SK-N-SH (cell line): ENCODE results near the gene YKT6. TPM values are rescaled to one million over a fixed set of nuclear protein-coding genes. Genes with fewer than 3 reads are reported as not detected.

ENCODE experiments used
- CTCF ChIA-PET: fragments of 300-600, 350-600 bp; formaldehyde crosslinking; extraction: SDS; loops from one replicate; lab custom pipeline; 2021; lab: Yijun Ruan, JAX
- POLR2A ChIA-PET: fragments of 350-600 bp; sonication (Branson Sonifier 250); formaldehyde crosslinking; extraction: SDS; loops from one replicate; lab custom pipeline; 2020; ENCODE audit warnings: antibody characterized with exemption, inconsistent platforms; lab: Yijun Ruan, JAX
- DNase-seq: peaks from one replicate; pipeline ENCODE4 v3.0.0; 2012
- H2AFZ ChIP-seq: fragments of 200-600 bp; sonication (generic); 2 replicates; pipeline ENCODE4 v1.8.1; 2016; ENCODE audit warnings: antibody characterized with exemption, mild to moderate bottlenecking, low read depth
- H3F3A ChIP-seq: fragments of 200-600 bp; sonication (generic); replicated peaks from 2 replicates; pipeline ENCODE3; 2016; ENCODE audit warnings: antibody characterized with exemption, mild to moderate bottlenecking; ENCODE audit not compliant: insufficient read depth
- H3K27ac ChIP-seq, 2 experiments: fragments of 200-500 bp in 1 of 2; fragments of 200-600 bp in 1 of 2; sonication (Bioruptor generic) in 1 of 2; sonication (generic), shearing (Covaris generic) in 1 of 2; 2 replicates each; pipeline versions ENCODE4 v1.5.1 to v1.6.1; 2014 to 2016; ENCODE audit warnings: low read depth in 2 of 2, inconsistent platforms in 1 of 2, low read length in 1 of 2, mild to moderate bottlenecking in 1 of 2, mixed read lengths in 1 of 2
- H3K27me3 ChIP-seq: fragments of 200-600 bp; sonication (generic), shearing (Covaris generic); 2 replicates; pipeline ENCODE4 v1.6.1; 2016; ENCODE audit warnings: mixed run types; ENCODE audit not compliant: insufficient read depth
- H3K36me3 ChIP-seq, 2 experiments: fragments of 200-500 bp in 1 of 2; fragments of 200-600 bp in 1 of 2; sonication (Bioruptor generic) in 1 of 2; sonication (generic) in 1 of 2; replicated peaks in 1 of 2; 2 replicates each; pipeline versions ENCODE3 to v1.5.1; 2014 to 2016; ENCODE audit warnings: low read length in 1 of 2, mild to moderate bottlenecking in 1 of 2; ENCODE audit not compliant: insufficient read depth in 2 of 2, control insufficient read depth in 1 of 2
- H3K4me1 ChIP-seq, 2 experiments: fragments of 200-500 bp in 1 of 2; fragments of 200-600 bp in 1 of 2; sonication (Bioruptor generic) in 1 of 2; sonication (generic), shearing (Covaris generic) in 1 of 2; 2 replicates each; pipeline versions ENCODE4 v1.5.1 to v1.6.1; 2014 to 2016; ENCODE audit warnings: low read depth in 1 of 2, low read length in 1 of 2, mixed run types in 1 of 2; ENCODE audit not compliant: insufficient read depth in 2 of 2, control insufficient read depth in 1 of 2
- H3K4me2 ChIP-seq: fragments of 200-600 bp; sonication (generic), shearing (Covaris generic); 2 replicates; pipeline ENCODE4 v1.6.1; 2017; ENCODE audit warnings: mixed run types
- H3K4me3 ChIP-seq, 2 experiments: fragments of 200-500 bp in 1 of 2; fragments of 200-600 bp in 1 of 2; sonication (Bioruptor generic) in 1 of 2; sonication (generic), shearing (Covaris generic) in 1 of 2; 2 replicates each; pipeline versions ENCODE4 v1.5.1 to v1.8.1; 2014 to 2016; ENCODE audit warnings: low read depth in 2 of 2, inconsistent platforms in 1 of 2, low read length in 1 of 2, mild to moderate bottlenecking in 1 of 2, mixed read lengths in 1 of 2, moderate library complexity in 1 of 2
- H3K79me2 ChIP-seq: fragments of 200-600 bp; sonication (generic); 2 replicates; pipeline ENCODE4 v1.8.1; 2017; ENCODE audit warnings: mild to moderate bottlenecking; ENCODE audit not compliant: insufficient read depth
- H3K9ac ChIP-seq: fragments of 200-600 bp; sonication (generic); 2 replicates; pipeline ENCODE4 v1.6.1; 2017; ENCODE audit warnings: mixed run types
- H3K9me2 ChIP-seq: fragments of 200-600 bp; sonication (generic); 2 replicates; pipeline ENCODE4 v1.6.1; 2017; ENCODE audit warnings: mixed run types
- H3K9me3 ChIP-seq: fragments of 200-600 bp; sonication (generic); 2 replicates; pipeline ENCODE4 v1.6.1; 2017; ENCODE audit warnings: mixed run types, mild to moderate bottlenecking, moderate library complexity
- H4K20me1 ChIP-seq: fragments of 200-600 bp; sonication (generic); 2 replicates; pipeline ENCODE4 v1.6.1; 2017; ENCODE audit warnings: mild to moderate bottlenecking, mixed run types; ENCODE audit not compliant: insufficient read depth
- CHD2 ChIP-seq: fragments of 150-350 bp; IDR thresholded peaks from 2 replicates; pipeline ENCODE4 v1.6.1; 2018; ENCODE audit warnings: low read length; ENCODE audit not compliant: partially characterized antibody
- ELF1 ChIP-seq: IDR thresholded peaks from 2 replicates; pipeline ENCODE4 v1.4.0; 2012
- EP300 ChIP-seq, 2 experiments: IDR thresholded peaks; 2 replicates each; pipeline versions ENCODE4 v1.4.0 to v1.6.1; 2012; ENCODE audit warnings: borderline replicate concordance in 1 of 2, low read depth in 1 of 2, low read length in 1 of 2
- FOXM1 ChIP-seq: IDR thresholded peaks from 2 replicates; pipeline ENCODE4 v1.4.0; 2012; ENCODE audit warnings: low read depth, mild to moderate bottlenecking
- GABPA ChIP-seq: IDR thresholded peaks from 2 replicates; pipeline ENCODE4 v1.4.0; 2012; ENCODE audit warnings: low read depth, mild to moderate bottlenecking
- GATA2 ChIP-seq: sonication (generic); formaldehyde crosslinking; IDR thresholded peaks from 2 replicates; pipeline ENCODE4 v1.5.0; 2020; ENCODE audit warnings: mild to moderate bottlenecking, missing genetic modification reagents
- MAX ChIP-seq: IDR thresholded peaks from 2 replicates; pipeline ENCODE4 v1.4.0; 2012; ENCODE audit warnings: low read depth
- MEF2A ChIP-seq: IDR thresholded peaks from 2 replicates; pipeline ENCODE4 v1.4.0; 2012; ENCODE audit warnings: low read depth, borderline replicate concordance
- MXI1 ChIP-seq: IDR thresholded peaks from 2 replicates; pipeline ENCODE4 v1.6.1; 2012; ENCODE audit warnings: mild to moderate bottlenecking, low read depth, low read length, improper control_type of control experiment
- NFIC ChIP-seq: IDR thresholded peaks from 2 replicates; pipeline ENCODE4 v1.4.0; 2012; ENCODE audit warnings: borderline replicate concordance
- POLR2AphosphoS5 ChIP-seq: IDR thresholded peaks from 2 replicates; pipeline ENCODE4 v1.6.1; 2012; ENCODE audit warnings: low read depth, low read length
- RAD21 ChIP-seq: IDR thresholded peaks from 2 replicates; pipeline ENCODE4 v1.6.1; 2012; ENCODE audit warnings: mild to moderate bottlenecking, low read length
- RCOR1 ChIP-seq: fragments of 150-350 bp; IDR thresholded peaks from 2 replicates; pipeline ENCODE4 v1.6.1; 2017; ENCODE audit warnings: antibody characterized with exemption, low read length
- RFX5 ChIP-seq: IDR thresholded peaks from 2 replicates; pipeline ENCODE4 v1.6.1; 2012; ENCODE audit warnings: mild to moderate bottlenecking, improper control_type of control experiment, low read length
- SIN3A ChIP-seq: IDR thresholded peaks from 2 replicates; pipeline ENCODE4 v1.6.1; 2012; ENCODE audit warnings: low read depth, mild to moderate bottlenecking, low read length, moderate library complexity, borderline replicate concordance
- SMC3 ChIP-seq: IDR thresholded peaks from 2 replicates; pipeline ENCODE4 v1.6.1; 2012; ENCODE audit warnings: low read depth, low read length, improper control_type of control experiment
- TAF1 ChIP-seq: IDR thresholded peaks from 2 replicates; pipeline ENCODE4 v1.6.1; 2012; ENCODE audit warnings: low read depth, mild to moderate bottlenecking, low read length, moderate library complexity, borderline replicate concordance
- TCF12 ChIP-seq: IDR thresholded peaks from 2 replicates; pipeline ENCODE4 v1.4.0; 2012
- USF1 ChIP-seq: IDR thresholded peaks from 2 replicates; pipeline ENCODE4 v1.4.0; 2012; ENCODE audit warnings: low read depth, borderline replicate concordance
- YY1 ChIP-seq: IDR thresholded peaks from 2 replicates; pipeline ENCODE4 v1.4.0; 2012; ENCODE audit warnings: low read depth, mild to moderate bottlenecking
- WGBS: methylation state at CpG from one replicate; pipeline ENCODE4 v1.1.6; 2017; ENCODE audit warnings: low lambda C conversion rate; 5-methylcytosine and 5-hydroxymethylcytosine counted together
- polyA plus RNA-seq, 3 experiments: library from polyadenylated mRNA; depleted of rRNA; stranded (reverse); fragments of >200 nt; gene quantifications; 2 replicates each; pipeline ENCODE4 v1.2.3, GENCODE V29; 2012
- TF ChIP-seq, protein P1 (sequence below): IDR thresholded peaks from 2 replicates; pipeline ENCODE4 v1.6.1; 2012; ENCODE audit warnings: mild to moderate bottlenecking, low read depth, low read length, moderate library complexity
- TF ChIP-seq, protein P2 (sequence below): fragments of 200-600 bp; sonication (generic); IDR thresholded peaks from 2 replicates; pipeline ENCODE4 v1.6.1; 2017; ENCODE audit warnings: antibody characterized with exemption, mild to moderate bottlenecking, moderate library complexity

YKT6 gene
- polyA plus RNA-seq (2012; rRNA removed) = 170 and 213 TPM in 2 replicates
- polyA plus RNA-seq (2012; cell fraction: cytosol; rRNA removed) = 121 and 165 TPM in 2 replicates
- 211 and 221 TPM in 2 replicates for polyA plus RNA-seq (2012; cell fraction: nucleus; rRNA removed)

DNA sequence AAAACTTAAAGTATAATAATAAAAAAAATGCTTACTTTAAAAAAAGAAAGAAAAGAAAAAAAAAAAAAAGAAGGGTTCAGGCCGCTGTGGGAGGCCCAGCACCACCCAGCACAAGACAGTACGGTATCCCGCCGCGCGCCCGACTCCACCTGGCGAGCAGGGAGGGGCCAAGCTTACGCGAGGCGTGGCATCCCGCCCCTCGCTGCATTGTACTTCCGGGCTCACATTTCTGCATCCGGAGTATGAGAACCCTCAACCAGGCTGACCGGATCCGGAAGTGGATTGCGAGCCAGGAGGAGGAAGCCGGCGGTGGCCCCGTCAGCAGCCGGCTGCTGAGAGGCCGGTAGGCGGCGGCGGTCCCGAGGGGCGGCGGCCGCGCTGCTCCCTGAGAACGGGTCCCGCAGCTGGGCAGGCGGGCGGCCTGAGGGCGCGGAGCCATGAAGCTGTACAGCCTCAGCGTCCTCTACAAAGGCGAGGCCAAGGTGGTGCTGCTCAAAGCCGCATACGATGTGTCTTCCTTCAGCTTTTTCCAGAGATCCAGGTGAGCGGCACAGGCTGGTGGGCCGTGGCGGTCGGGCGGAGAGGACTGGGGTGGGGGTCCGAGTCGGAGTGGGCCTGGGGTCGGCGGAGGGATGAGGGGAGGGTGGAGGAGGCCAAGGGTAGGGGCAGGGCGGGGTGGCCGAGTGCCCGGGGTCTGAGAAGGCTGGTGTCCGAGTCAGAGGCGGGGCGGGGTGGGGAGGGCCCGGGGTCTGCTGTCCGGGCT lies at the start of gene YKT6:
Gene YKT6, plus strand, starts transcription at position 280 of the 763 bp plus-strand sequence. Its CDS starts 158 bp downstream, at position 438.
- 1% methylated on average over 41 of the region's 58 CpGs for WGBS
- H3K27me3 ChIP-seq = peaks cover 6% of the 10 kb centered on the region; the same call in 1 of the 2 replicates
- peak; percentile 31; the same call in 1 of the 2 replicates for TF ChIP-seq RAD21
- TF ChIP-seq USF1 = 0 out of 2 replicates have a peak, but pooled peaks have one; percentile 20
- peak; percentile 98 for TF ChIP-seq SIN3A
- TF ChIP-seq, protein P1, sequence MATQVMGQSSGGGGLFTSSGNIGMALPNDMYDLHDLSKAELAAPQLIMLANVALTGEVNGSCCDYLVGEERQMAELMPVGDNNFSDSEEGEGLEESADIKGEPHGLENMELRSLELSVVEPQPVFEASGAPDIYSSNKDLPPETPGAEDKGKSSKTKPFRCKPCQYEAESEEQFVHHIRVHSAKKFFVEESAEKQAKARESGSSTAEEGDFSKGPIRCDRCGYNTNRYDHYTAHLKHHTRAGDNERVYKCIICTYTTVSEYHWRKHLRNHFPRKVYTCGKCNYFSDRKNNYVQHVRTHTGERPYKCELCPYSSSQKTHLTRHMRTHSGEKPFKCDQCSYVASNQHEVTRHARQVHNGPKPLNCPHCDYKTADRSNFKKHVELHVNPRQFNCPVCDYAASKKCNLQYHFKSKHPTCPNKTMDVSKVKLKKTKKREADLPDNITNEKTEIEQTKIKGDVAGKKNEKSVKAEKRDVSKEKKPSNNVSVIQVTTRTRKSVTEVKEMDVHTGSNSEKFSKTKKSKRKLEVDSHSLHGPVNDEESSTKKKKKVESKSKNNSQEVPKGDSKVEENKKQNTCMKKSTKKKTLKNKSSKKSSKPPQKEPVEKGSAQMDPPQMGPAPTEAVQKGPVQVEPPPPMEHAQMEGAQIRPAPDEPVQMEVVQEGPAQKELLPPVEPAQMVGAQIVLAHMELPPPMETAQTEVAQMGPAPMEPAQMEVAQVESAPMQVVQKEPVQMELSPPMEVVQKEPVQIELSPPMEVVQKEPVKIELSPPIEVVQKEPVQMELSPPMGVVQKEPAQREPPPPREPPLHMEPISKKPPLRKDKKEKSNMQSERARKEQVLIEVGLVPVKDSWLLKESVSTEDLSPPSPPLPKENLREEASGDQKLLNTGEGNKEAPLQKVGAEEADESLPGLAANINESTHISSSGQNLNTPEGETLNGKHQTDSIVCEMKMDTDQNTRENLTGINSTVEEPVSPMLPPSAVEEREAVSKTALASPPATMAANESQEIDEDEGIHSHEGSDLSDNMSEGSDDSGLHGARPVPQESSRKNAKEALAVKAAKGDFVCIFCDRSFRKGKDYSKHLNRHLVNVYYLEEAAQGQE = peak; percentile 30; the same call in 1 of the 2 replicates
- peak; percentile 90 for TF ChIP-seq MXI1
- peak; percentile 98 for TF ChIP-seq ELF1
- TF ChIP-seq CHD2 = peak; percentile 92
- TF ChIP-seq YY1 = 0 out of 2 replicates have a peak, but pooled peaks have one; percentile 32
- no peak for TF ChIP-seq FOXM1
- peak; percentile 62 for TF ChIP-seq RFX5
- peak; percentile 39; the same call in 1 of the 2 replicates for TF ChIP-seq TCF12
- TF ChIP-seq SMC3 = peak; percentile 28; the same call in 1 of the 2 replicates
- TF ChIP-seq EP300 (IDR thresholded peaks at IDR 0.05; ENCODE audit: borderline replicate concordance in 1 of 2, low read depth in 1 of 2, low read length in 1 of 2) = no peak; a peak in 1 of 4 replicates
- no peak for TF ChIP-seq NFIC
- TF ChIP-seq RCOR1 = peak; percentile 52
- TF ChIP-seq MAX = peak; percentile 95
- TF ChIP-seq GATA2 (CRISPR knock-in tag) = no peak
- TF ChIP-seq TAF1 = peak; percentile 99
- TF ChIP-seq, protein P2, sequence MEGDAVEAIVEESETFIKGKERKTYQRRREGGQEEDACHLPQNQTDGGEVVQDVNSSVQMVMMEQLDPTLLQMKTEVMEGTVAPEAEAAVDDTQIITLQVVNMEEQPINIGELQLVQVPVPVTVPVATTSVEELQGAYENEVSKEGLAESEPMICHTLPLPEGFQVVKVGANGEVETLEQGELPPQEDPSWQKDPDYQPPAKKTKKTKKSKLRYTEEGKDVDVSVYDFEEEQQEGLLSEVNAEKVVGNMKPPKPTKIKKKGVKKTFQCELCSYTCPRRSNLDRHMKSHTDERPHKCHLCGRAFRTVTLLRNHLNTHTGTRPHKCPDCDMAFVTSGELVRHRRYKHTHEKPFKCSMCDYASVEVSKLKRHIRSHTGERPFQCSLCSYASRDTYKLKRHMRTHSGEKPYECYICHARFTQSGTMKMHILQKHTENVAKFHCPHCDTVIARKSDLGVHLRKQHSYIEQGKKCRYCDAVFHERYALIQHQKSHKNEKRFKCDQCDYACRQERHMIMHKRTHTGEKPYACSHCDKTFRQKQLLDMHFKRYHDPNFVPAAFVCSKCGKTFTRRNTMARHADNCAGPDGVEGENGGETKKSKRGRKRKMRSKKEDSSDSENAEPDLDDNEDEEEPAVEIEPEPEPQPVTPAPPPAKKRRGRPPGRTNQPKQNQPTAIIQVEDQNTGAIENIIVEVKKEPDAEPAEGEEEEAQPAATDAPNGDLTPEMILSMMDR = peak; percentile 69
- peak; percentile 97 for TF ChIP-seq POLR2AphosphoS5
- TF ChIP-seq MEF2A = no peak
- TF ChIP-seq GABPA = peak; percentile 97
- H3K4me3 ChIP-seq = peak within 1 kb of the TSS; percentile 92 to 99
- peak within 1 kb of the TSS; percentile 84; the same call in 1 of the 2 replicates for H2AFZ ChIP-seq
- peaks cover 27 to 28% of the 10 kb centered on the region in 2 experiments for H3K36me3 ChIP-seq
- ChIA-PET POLR2A (interaction anchor here (0.6 to 1.8 kb wide), 13 partner anchors 12 to 684 kb away, joined by 3 to 8 read pairs (median 4); partner anchors contain the start of genes DBNL, NUDCD3 and POLD2), CTCF (interaction anchor here (0.6 to 3.2 kb wide), 27 partner anchors 9 to 935 kb away, joined by 3 to 32 read pairs (median 4); partner anchors contain the start of gene POLD2)
- H3K9me2 ChIP-seq = no peaks in the 10 kb centered on the region
- H3K4me2 ChIP-seq = peak within 1 kb of the TSS; percentile 93
- peaks cover 2% of the 10 kb centered on the region for H3F3A ChIP-seq
- peak; percentile 99 for DNase-seq
- peak within 1 kb of the TSS; percentile 80 to 85 for H3K27ac ChIP-seq
- no peaks in the 10 kb centered on the region for H3K9me3 ChIP-seq
- peaks cover 45% of the 10 kb centered on the region for H4K20me1 ChIP-seq
- peaks cover 5 to 16% of the 10 kb centered on the region in 2 experiments; a peak in 2 of 4 replicates for H3K4me1 ChIP-seq
- H3K79me2 ChIP-seq = peaks cover 52% of the 10 kb centered on the region
- peak within 1 kb of the TSS; percentile 97 for H3K9ac ChIP-seq
